HG02759 (cell line): ENCODE measurements around the gene GPC5.
"Not testable (repeated sequence)": the region's sequence is repeated elsewhere in the genome, so short reads cannot be mapped to it uniquely, and the experiment has no call there.

Source experiments
- ATAC-seq: cut with Tn5 transposase; IDR thresholded peaks from one replicate; pipeline ENCODE4 v1.9.1; 2021; ENCODE audit warnings: mild to moderate bottlenecking, moderate library complexity; ENCODE audit not compliant: unreplicated experiment

The GPC5 gene

GRCh38 chr13:92864584-92865284 lies 1466.3 kb downstream of the GPC5 start:
- ATAC-seq, result no peak

- ATAC-seq, result no peak
Measured at GRCh38 chr13:92873029-92873428, 1474.6 kb downstream of the GPC5 start.

GRCh38 chr13:92886535-92887077 lies 1488.2 kb downstream of the GPC5 start:
- ATAC-seq, result no peak

DNA sequence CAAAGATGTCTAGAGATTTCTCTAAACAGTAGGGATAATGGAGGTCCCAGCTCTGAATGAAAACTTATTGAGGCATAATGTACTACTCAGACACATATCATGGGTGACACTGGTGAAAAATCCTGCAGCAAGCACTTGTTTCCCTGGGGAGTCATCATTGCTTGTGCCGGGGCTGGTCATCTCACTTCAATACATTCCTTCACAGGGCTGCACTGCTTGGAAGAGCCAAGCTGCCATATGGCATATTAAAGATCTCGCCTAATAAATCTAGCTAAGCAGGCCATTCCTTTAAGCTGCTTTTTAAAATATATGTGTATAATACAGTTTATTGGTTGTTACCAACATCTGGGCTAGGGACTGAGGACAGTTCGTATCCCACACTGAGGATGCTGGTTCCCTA lies 1496.0 kb downstream of the GPC5 start:
- ATAC-seq, result no peak

DNA sequence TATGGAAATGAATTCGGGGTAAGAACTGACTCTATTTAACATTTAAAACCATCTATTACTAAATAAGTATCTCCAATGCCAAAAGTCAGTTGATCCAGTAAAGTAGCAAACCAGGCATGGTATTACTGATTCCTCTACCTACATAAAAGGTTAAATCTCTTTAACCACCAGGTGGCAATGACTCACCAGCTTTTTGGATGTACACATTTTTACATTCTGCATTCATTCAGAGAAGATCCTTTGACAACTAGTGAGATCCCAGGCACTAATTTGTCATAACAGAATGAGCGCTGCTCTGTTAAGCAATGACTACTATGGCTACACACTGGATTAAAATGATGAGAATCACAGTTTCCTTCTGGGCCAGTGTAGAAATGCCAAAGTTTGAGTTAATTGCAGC lies 1498.4 kb downstream of the GPC5 start:
- no peak for ATAC-seq

DNA sequence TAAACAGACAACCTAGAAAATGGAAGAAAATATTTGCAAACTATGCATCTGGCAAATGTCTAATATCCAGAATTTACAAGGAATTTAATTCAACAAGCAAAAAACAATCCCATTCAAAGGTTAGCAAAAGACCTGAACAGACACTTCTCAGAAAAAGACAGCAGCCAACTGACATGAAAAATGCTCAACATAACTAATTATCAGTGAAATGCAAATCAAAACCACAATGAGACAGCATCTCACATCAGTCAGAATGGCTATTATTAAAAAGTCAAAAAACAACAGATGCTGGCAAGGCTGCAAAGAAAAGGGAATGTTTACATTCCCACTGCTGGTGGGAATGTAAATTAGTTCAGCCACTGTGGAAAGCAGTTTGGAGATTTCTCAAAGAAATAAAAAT lies 1500.5 kb downstream of the GPC5 start:
- not testable (repeated sequence) for ATAC-seq

- ATAC-seq, result no peak
Measured at GRCh38 chr13:92900446-92900845, 1502.0 kb downstream of the GPC5 start.

- no peak for ATAC-seq
Measured at GRCh38 chr13:92901739-92902138, 1503.3 kb downstream of the GPC5 start.

DNA sequence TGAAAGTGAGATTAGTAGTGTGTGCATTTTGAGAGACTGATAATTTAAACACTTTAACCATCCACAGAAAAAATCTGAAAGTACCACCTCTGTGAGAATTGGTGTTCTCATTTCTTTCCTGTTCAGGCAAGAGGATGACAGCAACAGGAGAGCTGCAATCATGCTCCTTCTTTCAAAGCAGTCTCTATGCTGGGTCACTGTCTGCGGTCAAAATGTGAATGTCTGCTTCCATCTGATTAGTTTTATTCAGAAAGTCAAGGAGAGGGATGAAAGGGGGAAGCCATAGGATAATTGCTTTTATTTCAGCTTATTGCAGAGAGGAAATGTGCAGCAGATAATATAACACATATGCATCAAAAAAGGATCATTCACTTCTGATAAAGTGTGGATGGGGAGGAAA lies 1514.2 kb downstream of the GPC5 start:
- no peak for ATAC-seq

DNA sequence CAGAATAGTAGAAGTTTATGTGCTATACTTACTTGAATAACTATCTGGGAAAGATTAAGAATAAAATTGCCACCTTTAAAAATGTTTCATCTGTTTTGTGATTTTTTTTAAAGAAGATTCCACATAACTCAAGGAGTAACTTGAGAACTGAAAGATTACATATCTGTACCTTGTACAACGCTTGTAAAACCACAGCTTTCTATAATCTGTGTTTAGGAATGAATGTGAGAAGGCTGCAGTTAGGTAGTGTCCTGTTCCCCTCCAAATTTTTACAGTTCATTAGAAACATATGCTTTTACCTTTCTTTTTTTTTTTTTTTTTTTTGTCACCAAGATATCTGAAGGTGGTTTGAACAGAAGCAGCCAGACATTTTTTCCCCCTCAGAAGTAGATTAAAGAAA lies 1515.4 kb downstream of the GPC5 start:
- no peak for ATAC-seq
